GM23338 (cell line): ENCODE results near the gene ZNF664. TPM values are rescaled to one million over a fixed set of nuclear protein-coding genes. Genes with fewer than 3 reads are reported as not detected.

Experiments used
- ATAC-seq: fragments of 200-7000 bp; cut with Tn5 transposase; 3 replicates; pipeline ENCODE4 v1.9.1; 2020
- DNase-seq: peaks from one replicate; pipeline ENCODE4 v3.0.0-alpha.2; 2015; ENCODE audit warnings: low spot score
- H2AFZ ChIP-seq: fragments of 200-600 bp; sonication (generic); 2 replicates; pipeline ENCODE4 v1.8.0; 2016; ENCODE audit warnings: antibody characterized with exemption, mild to moderate bottlenecking, moderate library complexity
- H3F3A ChIP-seq: fragments of 200-600 bp; sonication (generic); replicated peaks from 2 replicates; pipeline ENCODE4 v1.8.0; 2017; ENCODE audit warnings: antibody characterized with exemption, mixed run types, low read depth
- H3K27ac ChIP-seq: fragments of 200-600 bp; sonication (generic); 2 replicates; pipeline ENCODE4 v1.6.1; 2016; ENCODE audit warnings: low read depth
- H3K27me3 ChIP-seq: fragments of 200-600 bp; sonication (generic); 2 replicates; pipeline ENCODE4 v1.8.0; 2016; ENCODE audit warnings: mild to moderate bottlenecking, mixed run types, moderate library complexity; ENCODE audit not compliant: insufficient read depth
- H3K36me3 ChIP-seq: fragments of 200-600 bp; sonication (generic); 2 replicates; pipeline ENCODE4 v1.8.0; 2016; ENCODE audit warnings: mild to moderate bottlenecking; ENCODE audit not compliant: insufficient read depth
- H3K4me1 ChIP-seq: fragments of 200-600 bp; sonication (generic); 2 replicates; pipeline ENCODE4 v1.8.0; 2016; ENCODE audit warnings: mild to moderate bottlenecking, moderate library complexity; ENCODE audit not compliant: insufficient read depth
- H3K4me2 ChIP-seq: fragments of 200-600 bp; sonication (generic); 2 replicates; pipeline ENCODE4 v1.7.1; 2017; ENCODE audit warnings: mixed run types
- H3K4me3 ChIP-seq: fragments of 200-600 bp; sonication (generic); 2 replicates; pipeline ENCODE4 v1.6.1; 2016; ENCODE audit warnings: mixed run types
- H3K79me2 ChIP-seq: fragments of 200-600 bp; sonication (generic); replicated peaks from 2 replicates; pipeline ENCODE4 v1.8.0; 2017; ENCODE audit warnings: mild to moderate bottlenecking; ENCODE audit not compliant: insufficient read depth
- H3K9me2 ChIP-seq: fragments of 200-600 bp; sonication (generic); 2 replicates; pipeline ENCODE4 v1.8.0; 2017; ENCODE audit not compliant: insufficient read depth
- H4K20me1 ChIP-seq: fragments of 200-600 bp; sonication (generic); replicated peaks from 2 replicates; pipeline ENCODE4 v1.8.0; 2017; ENCODE audit warnings: mild to moderate bottlenecking; ENCODE audit not compliant: insufficient read depth
- H3K27ac Mint-ChIP-seq: 2 replicates; pipeline ENCODE4 v1.8.0; 2020; ENCODE audit warnings: inconsistent platforms, mild to moderate bottlenecking, moderate library complexity, mixed read lengths
- H3K27me3 Mint-ChIP-seq: 3 replicates; pipeline ENCODE4 v1.8.0; 2022; ENCODE audit warnings: low read depth, mild to moderate bottlenecking, moderate library complexity, mixed read lengths, inconsistent platforms; ENCODE audit not compliant: insufficient read depth, poor library complexity
- H3K36me3 Mint-ChIP-seq: 3 replicates; pipeline ENCODE4 v1.8.0; 2021; ENCODE audit warnings: low read depth, mild to moderate bottlenecking, inconsistent platforms, moderate library complexity, mixed read lengths
- H3K4me1 Mint-ChIP-seq: 3 replicates; pipeline ENCODE4 v1.8.0; 2020; ENCODE audit warnings: mild to moderate bottlenecking, inconsistent platforms, mixed read lengths
- H3K4me3 Mint-ChIP-seq: 3 replicates; pipeline ENCODE4 v1.8.0; 2021; ENCODE audit warnings: moderate library complexity, mild to moderate bottlenecking, inconsistent platforms, mixed read lengths
- H3K9me3 Mint-ChIP-seq: 3 replicates; pipeline ENCODE4 v1.8.0; 2020; ENCODE audit warnings: moderate library complexity, mild to moderate bottlenecking, inconsistent platforms, mixed read lengths
- CREB1 ChIP-seq: fragments of 250-450 bp; sonication (Bioruptor Pico); IDR thresholded peaks from 2 replicates; pipeline ENCODE4 v1.5.0; 2020; ENCODE audit warnings: low read depth, mild to moderate bottlenecking, moderate library complexity
- CTCF ChIP-seq, 2 experiments: fragments of 200-600 bp in 1 of 2; sonication (generic) in 1 of 2; conservative IDR thresholded peaks; 2 replicates each; pipeline versions ENCODE4 v1.5.1 to v1.6.1; 2016 to 2017; ENCODE audit warnings: antibody characterized with exemption in 2 of 2, low read depth in 2 of 2, mild to moderate bottlenecking in 2 of 2, moderate library complexity in 1 of 2
- ETS1 ChIP-seq: IDR thresholded peaks from 2 replicates; pipeline ENCODE4 v1.6.1; 2016; ENCODE audit warnings: antibody characterized with exemption
- EZH2 ChIP-seq: fragments of 200-600 bp; sonication (generic); IDR thresholded peaks from one replicate; pipeline ENCODE4 v1.8.0; 2017; ENCODE audit warnings: antibody characterized with exemption, mild to moderate bottlenecking, low read depth; ENCODE audit not compliant: unreplicated experiment
- EZH2phosphoT487 ChIP-seq: fragments of 200-600 bp; sonication (generic); IDR thresholded peaks from one replicate; pipeline ENCODE4 v1.8.1; 2018; ENCODE audit warnings: antibody characterized with exemption; ENCODE audit not compliant: unreplicated experiment
- JUNB ChIP-seq: IDR thresholded peaks from one replicate; pipeline ENCODE4 v1.6.1; 2016; ENCODE audit warnings: antibody characterized with exemption; ENCODE audit not compliant: unreplicated experiment
- NANOG ChIP-seq: IDR thresholded peaks from 2 replicates; pipeline ENCODE4 v1.6.1; 2016; ENCODE audit warnings: antibody characterized with exemption, borderline replicate concordance
- POLR2AphosphoS5 ChIP-seq: IDR thresholded peaks from 2 replicates; pipeline ENCODE4 v1.6.1; 2016; ENCODE audit warnings: antibody characterized with exemption, low read depth
- REST ChIP-seq: IDR thresholded peaks from one replicate; pipeline ENCODE4 v1.6.1; 2018; ENCODE audit warnings: antibody characterized with exemption; ENCODE audit not compliant: unreplicated experiment
- STAT1 ChIP-seq: IDR thresholded peaks from one replicate; pipeline ENCODE4 v1.6.1; 2016; ENCODE audit warnings: antibody characterized with exemption; ENCODE audit not compliant: unreplicated experiment
- ZNF114 ChIP-seq: fragments of 250-450 bp; sonication (Bioruptor Pico); IDR thresholded peaks from 2 replicates; pipeline ENCODE4 v1.5.0; 2020; ENCODE audit warnings: mild to moderate bottlenecking, moderate library complexity
- ZNF331 ChIP-seq: fragments of 250-450 bp; sonication (Bioruptor Pico); IDR thresholded peaks from 2 replicates; pipeline ENCODE4 v1.5.0; 2020; ENCODE audit warnings: low read depth, mild to moderate bottlenecking, moderate library complexity
- polyA plus RNA-seq: library from polyadenylated mRNA; unstranded; fragments of >200 nt; fragmentation: Nextera tagmentation; extraction: Ambion mirVana; gene quantifications from 2 replicates; pipeline ENCODE4 v1.2.1, GENCODE V29; 2016
- total RNA-seq: library from RNA; depleted of rRNA; stranded (reverse); fragments of >200 nt; shearing (Covaris generic); gene quantifications from 2 replicates; pipeline ENCODE4 v1.2.3, GENCODE V29; 2014

Gene ZNF664
- total and polyA plus RNA-seq, 2 experiments from 2014 or later, result 8.1 to 35.2 TPM

GRCh38 chr12:123936471-123936870 lies 36.5 kb upstream of the ZNF664 start:
- H3K36me3 ChIP-seq, result no peaks in the 10 kb centered on the region
- DNase-seq (no peak), ATAC-seq (no peak)
- Mint-ChIP-seq H3K9me3 (peaks cover under 1% of the 10 kb centered on the region; the same call in 2 of the 3 replicates), H3K4me1 (peaks cover 3% of the 10 kb centered on the region), H3K27ac (no peak overlapping the region), H3K4me3 (no peak overlapping the region), H3K27me3 (peaks cover 8% of the 10 kb centered on the region), H3K36me3 (no peaks in the 10 kb centered on the region)
- no peaks in the 10 kb centered on the region for H3F3A ChIP-seq
- H3K27me3 ChIP-seq, result no peaks in the 10 kb centered on the region
- 0 out of 2 replicates have a peak, but pooled peaks cover 5% of the 10 kb centered on the region for H4K20me1 ChIP-seq
- H3K9me2 ChIP-seq, result no peaks in the 10 kb centered on the region; the same call in 1 of the 2 replicates
- H2AFZ ChIP-seq, result no peak overlapping the region
- TF ChIP-seq EZH2phosphoT487 (no peak), NANOG (no peak), ZNF331 (CRISPR knock-in tag) (no peak), POLR2AphosphoS5 (no peak)
- no peaks in the 10 kb centered on the region for H3K4me1 ChIP-seq
- H3K4me2 ChIP-seq, result no peak overlapping the region
- no peaks in the 10 kb centered on the region for H3K79me2 ChIP-seq
- no peak overlapping the region for H3K4me3 ChIP-seq
- no peak overlapping the region for H3K27ac ChIP-seq

GRCh38 chr12:123936956-123937706 lies 35.9 kb upstream of the ZNF664 start:
- Mint-ChIP-seq H3K4me1 (peaks cover 3% of the 10 kb centered on the region), H3K9me3 (peaks cover 6% of the 10 kb centered on the region; the same call in 2 of the 3 replicates), H3K36me3 (no peaks in the 10 kb centered on the region; the same call in 2 of the 3 replicates), H3K4me3 (no peak overlapping the region), H3K27me3 (peaks cover 8% of the 10 kb centered on the region), H3K27ac (no peak overlapping the region)
- no peaks in the 10 kb centered on the region for H3K9me2 ChIP-seq
- H3K27me3 ChIP-seq, result no peaks in the 10 kb centered on the region
- H3K79me2 ChIP-seq, result no peaks in the 10 kb centered on the region
- H3F3A ChIP-seq, result no peaks in the 10 kb centered on the region
- 0 out of 2 replicates have a peak, but pooled peaks cover 4% of the 10 kb centered on the region for H4K20me1 ChIP-seq
- no peak overlapping the region for H2AFZ ChIP-seq
- H3K27ac ChIP-seq, result no peak overlapping the region
- H3K4me1 ChIP-seq, result no peaks in the 10 kb centered on the region
- no peak overlapping the region for H3K4me3 ChIP-seq
- no peaks in the 10 kb centered on the region; the same call in 1 of the 2 replicates for H3K36me3 ChIP-seq
- ATAC-seq (no peak), DNase-seq (no peak)
- no peak overlapping the region for H3K4me2 ChIP-seq
- TF ChIP-seq EZH2 (no peak), REST (no peak), STAT1 (no peak), ZNF114 (no peak), EZH2phosphoT487 (no peak), ETS1 (no peak), ZNF331 (CRISPR knock-in tag) (no peak), POLR2AphosphoS5 (no peak), CTCF (conservative IDR thresholded peaks at IDR 0.05; ENCODE audit: low read depth in 2 of 2) (no peak), NANOG (no peak), CREB1 (no peak), JUNB (no peak)
